NCI-H2081 (cell line): ENCODE results near the gene CR1.
"Not testable (repeated sequence)": the region's sequence is repeated elsewhere in the genome, so short reads cannot be mapped to it uniquely, and the experiment has no call there.

Experiments used
- DNase-seq, 2 experiments: peaks; one replicate each; lab custom pipeline; 2025; lab: John Stamatoyannopoulos, UW

The CR1 gene

DNA sequence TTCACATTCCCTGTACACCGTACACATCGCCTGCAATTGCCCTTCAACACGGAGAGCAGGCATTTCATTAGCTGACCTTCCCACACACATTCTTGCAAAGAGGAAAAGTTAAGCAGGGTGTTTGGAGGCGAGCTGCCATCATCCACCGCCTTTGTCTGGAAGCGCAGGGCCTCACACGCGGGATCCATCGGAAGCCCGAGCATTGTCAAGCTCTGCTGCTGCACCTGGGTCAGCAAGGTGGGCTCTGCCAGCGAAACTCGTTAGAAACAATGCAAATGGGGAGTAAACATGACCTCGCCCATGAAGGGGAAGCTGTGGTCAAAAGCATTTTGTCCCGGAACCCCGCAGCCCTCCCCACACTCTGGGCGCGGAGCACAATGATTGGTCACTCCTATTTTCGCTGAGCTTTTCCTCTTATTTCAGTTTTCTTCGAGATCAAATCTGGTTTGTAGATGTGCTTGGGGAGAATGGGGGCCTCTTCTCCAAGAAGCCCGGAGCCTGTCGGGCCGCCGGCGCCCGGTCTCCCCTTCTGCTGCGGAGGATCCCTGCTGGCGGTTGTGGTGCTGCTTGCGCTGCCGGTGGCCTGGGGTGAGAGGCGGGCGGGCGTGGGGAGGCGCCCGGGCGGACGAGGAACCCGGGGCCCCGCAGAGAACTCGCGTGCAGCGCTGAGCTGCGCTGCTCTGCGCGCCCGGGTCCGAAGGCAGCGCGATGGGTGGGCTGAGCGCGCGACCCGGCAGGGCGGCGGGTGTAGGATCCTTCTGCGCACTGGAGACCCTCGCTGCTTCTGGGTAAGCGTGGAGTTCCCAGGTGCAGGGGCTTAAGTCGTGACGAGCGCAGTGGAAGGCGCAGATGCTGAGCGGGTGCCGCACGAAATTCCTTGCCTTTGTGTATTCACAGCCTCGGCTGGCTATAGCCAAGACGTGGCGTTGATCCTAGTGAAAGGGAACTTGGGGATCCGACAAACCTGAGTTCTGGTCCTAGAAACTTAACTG lies at the start of gene CR1:
Gene CR1 (plus strand): TSS at position 357 of the 992 bp plus-strand sequence. CDS start 111 bp downstream, at position 468.
- DNase-seq: no peak

- no peak for DNase-seq
These were observed 42.3 kb upstream of the CR1 start for GRCh38 chr1:207453710-207454045.

DNA sequence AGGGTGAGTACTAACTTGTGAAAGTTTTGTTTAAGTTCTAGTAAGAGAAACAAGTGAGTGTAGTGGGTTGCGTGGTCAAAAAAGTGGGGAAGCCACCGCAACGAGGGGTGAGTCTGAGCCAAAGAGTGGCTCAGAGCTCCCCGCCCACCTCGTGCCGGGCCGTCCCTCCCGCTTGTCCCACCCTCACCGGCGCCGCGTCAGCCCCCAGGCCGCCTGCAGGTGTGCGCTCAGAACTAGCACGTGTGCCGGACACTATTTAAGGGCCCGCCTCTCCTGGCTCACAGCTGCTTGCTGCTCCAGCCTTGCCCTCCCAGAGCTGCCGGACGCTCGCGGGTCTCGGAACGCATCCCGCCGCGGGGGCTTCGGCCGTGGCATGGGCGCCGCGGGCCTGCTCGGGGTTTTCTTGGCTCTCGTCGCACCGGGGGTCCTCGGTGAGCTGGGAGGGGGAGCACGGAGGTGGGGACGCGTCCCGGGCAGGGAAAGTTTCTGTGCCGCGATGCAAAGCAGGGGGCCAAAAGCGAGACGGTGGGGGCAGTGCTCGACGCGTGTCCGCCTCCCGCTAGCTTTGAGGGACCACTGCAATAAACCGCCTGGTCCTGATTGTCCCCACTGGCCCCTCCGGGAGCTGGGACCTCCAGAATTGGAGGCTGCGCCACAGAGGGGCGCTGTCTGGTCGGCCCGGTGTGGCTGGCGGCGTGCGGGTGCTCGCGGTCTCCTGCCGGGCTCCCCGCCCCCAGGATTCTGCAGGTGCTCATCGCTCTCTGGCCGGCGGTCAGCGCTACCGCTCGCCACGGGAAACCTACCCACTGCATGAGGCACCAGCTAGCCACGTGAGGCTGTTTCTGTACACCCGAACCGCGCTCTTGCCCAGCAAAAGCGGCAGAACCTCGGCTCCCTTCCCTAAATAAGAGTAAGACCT lies 41.7 kb upstream of the CR1 start, which contains the start of gene CR2:
Gene CR2 (plus strand): TSS at position 283 of the 919 bp plus-strand sequence. CDS start 91 bp downstream, at position 374.
- DNase-seq: peak; percentile 46 to 70

- no peak for DNase-seq
These were observed 40.7 kb upstream of the CR1 start for GRCh38 chr1:207455183-207455754.

DNA sequence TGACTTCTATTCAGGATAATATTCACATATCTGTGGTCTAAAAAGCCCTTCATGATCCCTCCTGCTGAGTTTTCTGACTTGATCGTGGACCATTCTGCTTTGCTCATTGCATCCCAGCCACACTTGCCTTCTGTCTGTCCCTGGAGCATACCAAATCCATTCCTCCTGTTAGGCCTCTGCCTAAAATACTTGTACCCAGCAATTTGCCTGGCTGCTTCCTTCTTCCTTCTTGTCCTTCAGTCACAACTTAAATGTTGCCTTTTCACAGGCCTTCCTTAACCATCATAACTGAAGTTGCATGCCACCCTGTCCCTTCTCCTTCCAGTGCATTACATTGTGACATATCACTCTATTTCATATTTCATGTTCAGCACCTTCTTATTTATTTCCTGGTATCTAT lies 37.5 kb upstream of the CR1 start:
- no peak for DNase-seq

- no peak for DNase-seq
These were observed 36.9 kb upstream of the CR1 start for GRCh38 chr1:207459008-207459407.

- DNase-seq: no peak
These were observed 34.3 kb upstream of the CR1 start for GRCh38 chr1:207461649-207462048.

DNA sequence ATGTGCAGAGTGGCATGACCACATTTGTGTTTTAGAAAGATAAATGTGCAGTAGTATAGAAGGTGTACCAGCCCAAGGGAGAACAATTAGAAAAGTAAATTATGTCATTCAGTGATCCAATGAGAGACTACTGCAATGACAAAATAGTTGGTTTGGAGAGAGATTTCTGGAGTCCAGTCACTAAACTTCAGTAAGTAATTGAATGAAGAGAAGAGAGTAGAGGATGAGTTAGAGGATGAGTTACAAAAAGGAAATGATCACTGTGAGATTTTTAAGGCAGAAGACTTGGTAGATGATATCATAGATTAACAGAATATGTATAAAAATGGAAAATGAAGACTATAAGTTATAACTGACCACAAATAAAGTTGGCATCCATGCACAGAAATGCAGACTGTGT lies 33.4 kb upstream of the CR1 start:
- DNase-seq: no peak

GRCh38 chr1:207463021-207463420 lies 32.9 kb upstream of the CR1 start:
- no peak for DNase-seq

DNA sequence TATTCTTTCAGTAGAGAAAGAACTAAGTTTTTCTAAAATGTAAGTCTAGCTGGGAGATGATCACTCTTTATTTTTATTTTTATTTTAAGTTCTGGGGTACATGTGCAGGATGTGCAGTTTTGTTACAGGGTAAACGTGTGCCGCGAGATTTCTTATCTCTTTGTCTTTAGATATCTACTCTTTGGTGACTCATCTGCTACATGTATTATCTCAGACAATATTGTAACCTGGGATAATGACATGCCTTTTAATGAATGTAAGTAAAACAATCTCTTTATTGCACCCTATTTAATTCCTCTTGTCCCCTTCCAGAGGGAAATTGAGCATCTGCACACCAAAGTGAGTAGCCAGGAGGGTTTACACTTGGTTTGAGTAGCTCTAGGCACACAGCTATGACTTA lies 32.4 kb upstream of the CR1 start:
- no peak for DNase-seq

DNA sequence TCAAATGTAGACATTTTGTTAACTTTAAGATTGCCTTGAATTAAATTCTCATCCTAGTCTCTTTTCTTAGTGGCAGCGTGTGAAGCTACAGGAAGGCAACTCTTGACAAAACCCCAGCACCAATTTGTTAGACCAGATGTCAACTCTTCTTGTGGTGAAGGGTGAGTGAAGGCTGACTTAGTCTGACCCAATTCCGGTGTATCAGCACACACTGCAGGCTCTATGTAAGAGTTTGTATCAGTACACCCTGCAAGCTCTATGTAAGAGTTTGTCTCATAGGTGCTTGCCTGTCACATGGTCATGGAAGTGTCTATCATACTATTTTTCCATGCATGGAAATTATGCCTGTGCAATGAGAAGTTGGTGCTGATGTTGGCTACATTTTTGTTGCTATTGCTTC lies 25.0 kb upstream of the CR1 start:
- no peak for DNase-seq

- DNase-seq: no peak
These were observed 21.7 kb upstream of the CR1 start for GRCh38 chr1:207474210-207474609.

DNA sequence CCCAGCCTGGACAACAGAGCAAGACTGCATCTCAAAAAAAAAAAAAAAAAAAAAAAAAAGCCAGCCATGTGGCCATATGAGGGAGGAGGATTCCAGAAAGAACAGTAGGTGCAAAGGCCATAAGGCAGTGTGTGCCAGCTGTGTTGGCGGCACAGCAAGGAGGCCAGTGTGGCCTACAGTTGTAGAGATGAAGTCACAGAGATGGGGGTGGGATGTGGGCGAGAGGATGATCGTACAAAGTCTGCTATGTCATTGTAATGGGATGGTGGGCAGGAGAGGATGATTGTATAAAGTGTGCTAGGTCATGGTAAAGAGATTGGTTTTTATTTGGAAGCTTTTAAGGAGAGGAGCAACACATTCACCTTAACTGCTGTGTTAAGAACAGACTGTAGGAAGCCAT lies 9.8 kb upstream of the CR1 start:
- DNase-seq: no peak

GRCh38 chr1:207487636-207488035 lies 8.3 kb upstream of the CR1 start:
- no peak for DNase-seq

DNA sequence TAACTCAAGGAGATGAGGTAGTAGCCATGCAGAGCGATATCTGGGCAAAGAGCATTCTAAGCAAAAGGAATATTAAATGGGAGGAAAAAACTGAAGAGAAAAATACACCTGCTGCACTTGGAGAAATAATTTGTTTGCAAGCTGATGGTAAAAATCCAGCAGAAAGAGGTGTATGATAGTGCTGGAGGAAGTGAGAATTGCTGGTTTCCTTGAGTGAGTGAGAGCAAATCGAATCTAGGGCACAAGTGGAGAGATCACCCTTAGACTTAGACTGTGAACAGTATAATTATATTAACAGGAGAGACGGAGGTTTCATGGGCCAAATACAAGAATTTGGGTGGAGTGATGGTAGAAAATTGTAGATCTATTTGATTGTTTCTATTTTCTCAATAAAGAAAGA lies 2.7 kb upstream of the CR1 start:
- DNase-seq: no peak

GRCh38 chr1:207494171-207494570 lies 1.8 kb upstream of the CR1 start:
- no peak for DNase-seq

DNA sequence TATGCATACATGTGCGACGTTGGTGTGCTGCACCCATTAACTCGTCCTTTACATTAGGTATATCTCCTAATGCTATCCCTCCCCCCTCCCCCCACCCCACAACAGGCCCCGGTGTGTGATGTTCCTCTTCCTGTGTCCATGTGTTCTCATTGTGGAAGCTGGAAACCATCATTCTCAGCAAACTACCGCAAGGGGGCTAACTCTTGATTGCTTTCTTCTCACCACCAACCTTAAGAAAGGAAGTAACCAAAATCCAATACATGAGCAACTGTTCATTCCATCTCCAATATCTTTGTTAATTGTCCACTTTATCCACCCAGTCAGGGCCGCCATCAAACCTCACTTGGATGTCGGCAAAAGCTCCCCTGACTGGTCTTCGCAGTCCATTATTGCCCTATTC lies 676 bp upstream of the CR1 start:
- DNase-seq: not testable (repeated sequence)

DNA sequence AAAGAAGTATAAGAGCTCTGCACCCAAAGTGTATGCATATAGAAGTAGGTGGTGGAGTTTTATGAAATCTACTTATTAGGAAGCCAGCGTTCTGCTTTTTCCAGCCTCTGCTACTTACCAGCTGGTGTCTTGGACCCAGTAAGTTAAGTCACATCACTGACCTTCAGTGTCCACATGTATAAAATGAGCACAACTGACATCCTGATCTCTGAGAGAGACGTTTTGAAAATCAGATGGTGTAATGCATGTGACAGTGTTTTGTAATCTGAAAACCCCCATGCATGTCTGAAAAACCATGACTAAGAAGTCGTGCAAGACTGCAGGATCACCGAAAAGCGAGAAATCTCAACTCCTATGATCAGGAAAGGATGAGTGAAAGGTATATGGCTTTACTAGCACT lies 2.0 kb downstream of the CR1 start:
- no peak for DNase-seq

DNA sequence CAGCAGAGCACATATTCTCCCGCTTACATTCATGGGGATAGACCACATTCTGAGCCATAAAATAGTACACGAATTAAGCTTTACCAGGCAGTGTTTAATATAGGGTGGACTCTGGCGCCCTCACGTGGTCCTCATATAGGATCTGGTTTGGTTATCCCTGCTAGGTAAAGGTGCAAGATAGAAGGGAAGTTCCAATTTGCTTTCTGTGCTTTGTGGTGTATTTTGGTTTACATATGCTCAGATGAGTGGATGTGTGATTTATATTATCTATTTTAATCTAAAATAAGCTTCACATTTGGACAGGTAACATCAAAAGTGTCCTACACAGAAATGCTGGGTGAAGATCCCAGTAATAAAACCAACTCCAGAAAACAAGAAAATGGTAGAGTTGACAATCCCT lies 3.6 kb downstream of the CR1 start:
- peak; percentile 78 to 80 for DNase-seq

DNA sequence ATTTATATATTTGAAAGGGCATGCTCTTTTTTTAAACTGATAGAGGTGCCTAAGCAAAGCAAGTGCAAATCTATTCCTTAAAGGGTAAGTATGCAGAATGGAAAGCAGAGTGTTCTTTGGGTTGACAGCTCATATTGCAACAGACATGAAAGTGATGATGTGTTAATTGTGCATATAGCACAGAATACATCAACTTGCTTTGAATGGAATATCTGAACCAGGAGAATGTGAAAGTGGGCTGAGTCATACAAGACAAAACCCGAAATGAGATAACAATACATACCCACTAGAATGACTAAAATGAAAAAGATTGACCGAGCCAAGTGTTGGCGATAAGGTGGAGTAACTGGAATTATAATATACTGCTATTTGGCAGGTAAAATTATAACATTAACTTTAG lies 4.3 kb downstream of the CR1 start:
- no peak for DNase-seq

DNA sequence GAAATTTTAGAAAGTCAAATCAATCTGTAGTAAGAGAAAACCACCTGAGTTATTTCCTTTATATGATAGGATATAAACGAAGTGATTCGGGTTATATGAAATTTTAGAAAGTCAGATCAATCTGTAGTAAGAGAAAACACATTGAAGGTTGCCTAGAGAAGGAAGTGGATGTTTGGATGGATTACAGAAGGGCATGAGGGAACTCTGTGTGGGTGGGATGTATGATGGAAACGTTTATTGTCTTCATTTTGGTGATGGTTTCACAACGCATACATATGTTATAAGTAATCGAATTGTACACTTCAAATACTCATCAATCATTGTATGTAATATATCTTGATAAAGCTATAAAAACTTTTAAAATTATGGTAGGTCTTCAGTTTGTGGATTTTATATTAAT lies 5.1 kb downstream of the CR1 start:
- no peak for DNase-seq

GRCh38 chr1:207502726-207503125 lies 6.8 kb downstream of the CR1 start:
- DNase-seq: no peak
